ENCODE data around the gene OTOGL. TPM values are rescaled to one million over a fixed set of nuclear protein-coding genes. Genes with fewer than 3 reads are reported as not detected.

OTOGL gene
- total RNA-seq, 2 donors from 2014 or later: 0.59 to 0.74 TPM

DNA sequence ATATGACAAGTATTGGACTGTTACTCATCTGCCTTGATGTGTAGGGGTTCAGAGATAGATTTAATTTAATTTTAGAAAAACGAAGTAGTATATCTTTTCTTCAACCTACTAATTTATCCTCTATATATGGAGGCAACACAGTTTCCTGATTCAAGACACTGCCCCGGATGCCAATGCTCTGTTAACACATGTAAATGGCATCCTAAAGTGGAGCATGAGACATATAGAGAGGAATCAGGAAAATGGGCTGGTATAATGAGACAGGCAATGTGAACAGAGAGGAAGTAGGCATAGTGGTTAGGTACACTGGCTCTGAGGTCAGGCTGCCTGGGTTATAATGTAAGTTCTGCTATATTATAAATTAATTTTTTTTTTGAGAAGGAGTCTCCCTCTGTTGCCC, 85.6 kb downstream of the OTOGL start:
- TF ChIP-seq POLR2A (IDR thresholded peaks at IDR 0.05) (no peak), POLR2AphosphoS5 (IDR thresholded peaks at IDR 0.05) (no peak)
- TF ChIP-seq, protein P1, sequence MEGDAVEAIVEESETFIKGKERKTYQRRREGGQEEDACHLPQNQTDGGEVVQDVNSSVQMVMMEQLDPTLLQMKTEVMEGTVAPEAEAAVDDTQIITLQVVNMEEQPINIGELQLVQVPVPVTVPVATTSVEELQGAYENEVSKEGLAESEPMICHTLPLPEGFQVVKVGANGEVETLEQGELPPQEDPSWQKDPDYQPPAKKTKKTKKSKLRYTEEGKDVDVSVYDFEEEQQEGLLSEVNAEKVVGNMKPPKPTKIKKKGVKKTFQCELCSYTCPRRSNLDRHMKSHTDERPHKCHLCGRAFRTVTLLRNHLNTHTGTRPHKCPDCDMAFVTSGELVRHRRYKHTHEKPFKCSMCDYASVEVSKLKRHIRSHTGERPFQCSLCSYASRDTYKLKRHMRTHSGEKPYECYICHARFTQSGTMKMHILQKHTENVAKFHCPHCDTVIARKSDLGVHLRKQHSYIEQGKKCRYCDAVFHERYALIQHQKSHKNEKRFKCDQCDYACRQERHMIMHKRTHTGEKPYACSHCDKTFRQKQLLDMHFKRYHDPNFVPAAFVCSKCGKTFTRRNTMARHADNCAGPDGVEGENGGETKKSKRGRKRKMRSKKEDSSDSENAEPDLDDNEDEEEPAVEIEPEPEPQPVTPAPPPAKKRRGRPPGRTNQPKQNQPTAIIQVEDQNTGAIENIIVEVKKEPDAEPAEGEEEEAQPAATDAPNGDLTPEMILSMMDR (IDR thresholded peaks at IDR 0.05): no peak
- no peaks in the 10 kb centered on the region for H3K36me3 ChIP-seq
- no peaks in the 10 kb centered on the region for H3K27me3 ChIP-seq (replicated peaks; ENCODE audit: insufficient read depth)
- DNase-seq (ENCODE audit: low spot score): no peak
- no peak overlapping the region for H3K4me3 ChIP-seq
- H3K27ac ChIP-seq: no peak overlapping the region
- 45% methylated on average over 2 of the region's 2 CpGs for WGBS
- no peaks in the 10 kb centered on the region for H3K4me1 ChIP-seq (replicated peaks)
- H3K9me3 ChIP-seq: no peaks in the 10 kb centered on the region
- intact Hi-C loops (cut with DNase I): loop anchor here (5.0 to 10.0 kb wide), 4 partner anchors 133 to 778 kb away; partner anchors contain the start of gene PAWR

- peak; percentile 65 for DNase-seq (ENCODE audit: low spot score)
- TF ChIP-seq POLR2A (IDR thresholded peaks at IDR 0.05): no peak
- TF ChIP-seq, protein P1 (IDR thresholded peaks at IDR 0.05): peak; percentile 26 to 80 (median 71)
- TF ChIP-seq POLR2AphosphoS5 (IDR thresholded peaks at IDR 0.05): peak; percentile 90
- whole genome bisulfite sequencing: 3% methylated on average over 2 of the region's 2 CpGs
- no peaks in the 10 kb centered on the region for H3K9me3 ChIP-seq
- no peaks in the 10 kb centered on the region for H3K36me3 ChIP-seq
- H3K27ac ChIP-seq: peak overlapping the region; percentile 65 to 71
- H3K4me1 ChIP-seq (replicated peaks): no peaks in the 10 kb centered on the region
- H3K4me3 ChIP-seq: no peak overlapping the region
- H3K27me3 ChIP-seq (replicated peaks; ENCODE audit: insufficient read depth): no peaks in the 10 kb centered on the region
- intact Hi-C loops (cut with DNase I): loop anchor here (2.0 to 10.0 kb wide), 5 partner anchors 134 to 779 kb away; partner anchors contain the start of genes PAWR and PPP1R12A
These were observed 87.4 kb downstream of the OTOGL start for GRCh38 chr12:80186727-80187217.

DNA sequence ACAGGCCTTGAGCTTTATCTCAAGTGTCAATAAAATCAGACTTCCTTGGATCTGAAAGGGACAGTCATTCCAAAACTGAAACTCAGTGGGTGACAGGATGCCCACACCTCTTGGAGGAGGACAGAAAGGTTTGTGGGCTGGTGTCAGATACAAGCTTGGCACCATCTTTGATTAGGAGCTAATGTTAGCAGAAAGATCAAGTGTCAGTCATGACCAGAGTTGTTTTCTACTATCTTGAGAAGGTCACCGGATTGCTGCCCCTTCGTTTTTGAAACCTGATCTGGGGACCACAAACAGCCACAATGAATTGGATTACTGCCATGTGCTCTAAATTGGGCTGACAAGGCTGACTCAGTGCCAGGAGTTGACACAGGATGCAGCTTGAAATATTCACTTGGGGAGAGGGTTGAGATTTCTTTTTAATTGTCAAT, 88.3 kb downstream of the OTOGL start:
- WGBS: 10% methylated on average over 2 of the region's 2 CpGs
- no peak for DNase-seq (ENCODE audit: low spot score)
- H3K9me3 ChIP-seq: no peaks in the 10 kb centered on the region
- intact Hi-C loops (cut with DNase I): loop anchor here (2.0 to 10.0 kb wide), 5 partner anchors 135 to 780 kb away; partner anchors contain the start of genes PAWR and PPP1R12A
- no peaks in the 10 kb centered on the region for H3K4me1 ChIP-seq (replicated peaks)
- H3K4me3 ChIP-seq: no peak overlapping the region
- no peaks in the 10 kb centered on the region for H3K27me3 ChIP-seq (replicated peaks; ENCODE audit: insufficient read depth)
- H3K27ac ChIP-seq: peak overlapping the region; percentile 65 to 71
- no peaks in the 10 kb centered on the region for H3K36me3 ChIP-seq
- TF ChIP-seq POLR2A (IDR thresholded peaks at IDR 0.05) (no peak), POLR2AphosphoS5 (IDR thresholded peaks at IDR 0.05) (no peak)
- TF ChIP-seq, protein P1 (IDR thresholded peaks at IDR 0.05): no peak

DNA sequence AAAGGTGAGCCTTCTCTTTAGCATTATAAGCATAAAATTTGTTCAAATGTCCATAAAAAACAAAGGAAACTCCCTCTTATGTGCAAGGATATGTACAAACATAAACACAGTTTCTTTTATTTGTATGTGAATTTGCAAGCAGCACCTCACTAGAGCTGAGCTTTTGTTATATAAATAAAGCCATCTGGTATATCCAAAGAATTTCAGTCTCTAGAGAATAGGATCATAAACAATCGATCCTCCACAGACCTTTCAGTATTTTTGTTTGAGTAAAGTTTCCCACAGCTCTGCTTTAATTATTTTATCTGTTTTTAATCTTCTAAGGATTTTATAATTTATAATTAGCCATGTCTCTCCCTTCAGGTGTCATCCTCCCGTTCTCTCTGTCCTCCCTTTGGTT, 89.2 kb downstream of the OTOGL start:
- H3K4me1 ChIP-seq (replicated peaks): no peaks in the 10 kb centered on the region
- TF ChIP-seq POLR2AphosphoS5 (IDR thresholded peaks at IDR 0.05) (no peak), POLR2A (IDR thresholded peaks at IDR 0.05) (no peak)
- TF ChIP-seq, protein P1 (IDR thresholded peaks at IDR 0.05): no peak
- no peak overlapping the region for H3K4me3 ChIP-seq
- no peaks in the 10 kb centered on the region for H3K9me3 ChIP-seq
- 54% methylated on average over 2 of the region's 2 CpGs for WGBS
- no peaks in the 10 kb centered on the region for H3K27me3 ChIP-seq (replicated peaks; ENCODE audit: insufficient read depth)
- H3K27ac ChIP-seq: no peak overlapping the region
- intact Hi-C loops (cut with DNase I): loop anchor here (5.0 to 10.0 kb wide), 4 partner anchors 136 to 781 kb away; partner anchors contain the start of gene PAWR
- no peaks in the 10 kb centered on the region for H3K36me3 ChIP-seq
- DNase-seq (ENCODE audit: low spot score): no peak

GRCh38 chr12:80189241-80189640, 89.9 kb downstream of the OTOGL start:
- no peak overlapping the region for H3K27ac ChIP-seq

More at GRCh38 chr12:80189241-80189640, 89.9 kb downstream of the OTOGL start:
- no peaks in the 10 kb centered on the region for H3K27me3 ChIP-seq (replicated peaks; ENCODE audit: insufficient read depth)
- no peaks in the 10 kb centered on the region for H3K36me3 ChIP-seq
- H3K4me3 ChIP-seq: no peak overlapping the region
- TF ChIP-seq, protein P1 (IDR thresholded peaks at IDR 0.05): no peak
- TF ChIP-seq POLR2AphosphoS5 (IDR thresholded peaks at IDR 0.05): no peak
- TF ChIP-seq POLR2A (IDR thresholded peaks at IDR 0.05): no peak
- no peaks in the 10 kb centered on the region for H3K4me1 ChIP-seq (replicated peaks)
- DNase-seq (ENCODE audit: low spot score): no peak
- intact Hi-C loops (cut with DNase I): loop anchor here (5.0 to 10.0 kb wide), 4 partner anchors 137 to 782 kb away; partner anchors contain the start of gene PAWR
- H3K9me3 ChIP-seq: no peaks in the 10 kb centered on the region
